Measurements from ENCODE around the gene ADCY1.

ADCY1 gene

DNA sequence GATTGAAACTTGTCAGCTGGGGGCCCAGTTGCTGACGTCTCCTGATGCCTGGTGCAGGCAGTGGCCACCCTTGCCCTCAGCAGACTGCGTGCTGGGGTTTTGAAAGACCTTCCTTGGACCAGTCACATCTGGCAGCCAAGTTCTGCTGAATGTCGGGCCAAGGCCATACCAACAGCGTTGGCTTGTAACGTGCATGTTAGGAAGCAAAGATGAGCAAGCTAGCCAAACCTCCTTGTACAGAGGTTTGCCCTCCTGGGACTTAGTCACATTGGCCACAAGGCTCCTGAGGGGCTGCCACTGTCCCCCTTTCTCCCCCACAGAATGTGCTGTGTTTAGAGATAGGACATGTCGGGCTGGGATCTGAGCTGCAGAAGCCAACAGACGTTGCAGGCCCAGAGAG is 49.0 kb downstream of the ADCY1 start:
- no peak for DNase-seq (ENCODE audit: low read depth in 2 of 3, low spot score in 1 of 3)

DNA sequence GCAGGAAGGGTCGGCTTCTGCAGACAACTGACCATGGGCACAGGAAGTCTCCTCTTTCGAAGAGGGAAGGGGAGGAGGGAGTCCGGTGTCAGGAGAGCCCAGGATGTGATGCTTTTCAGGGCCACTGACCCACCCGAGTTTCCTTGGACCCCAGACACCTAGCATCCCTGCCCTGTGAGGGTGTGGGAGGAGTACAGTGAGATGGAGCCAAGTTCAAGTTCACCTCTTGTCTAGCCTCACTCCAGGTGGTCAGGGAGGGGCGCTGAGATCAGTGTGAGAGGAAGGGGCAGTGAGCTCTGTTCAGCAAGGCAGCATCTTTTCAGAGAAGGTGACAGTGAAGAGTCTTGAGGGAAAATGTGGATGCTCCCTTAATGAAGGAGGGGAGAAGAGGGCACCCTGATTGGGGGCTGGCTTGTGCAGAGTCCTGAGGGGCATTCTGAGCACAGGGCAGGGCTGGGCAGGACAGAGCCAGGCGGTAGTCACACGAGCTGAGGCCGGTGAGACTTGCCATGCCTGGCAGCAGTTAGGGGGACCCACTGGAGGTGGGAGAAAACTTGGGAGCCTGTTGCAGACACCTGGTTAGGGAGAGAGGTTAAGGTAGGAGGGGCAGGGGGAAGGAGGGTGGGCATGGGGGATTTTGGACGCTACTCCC is 49.7 kb downstream of the ADCY1 start:
- DNase-seq (ENCODE audit: low read depth in 2 of 3, low spot score in 1 of 3): no peak

DNA sequence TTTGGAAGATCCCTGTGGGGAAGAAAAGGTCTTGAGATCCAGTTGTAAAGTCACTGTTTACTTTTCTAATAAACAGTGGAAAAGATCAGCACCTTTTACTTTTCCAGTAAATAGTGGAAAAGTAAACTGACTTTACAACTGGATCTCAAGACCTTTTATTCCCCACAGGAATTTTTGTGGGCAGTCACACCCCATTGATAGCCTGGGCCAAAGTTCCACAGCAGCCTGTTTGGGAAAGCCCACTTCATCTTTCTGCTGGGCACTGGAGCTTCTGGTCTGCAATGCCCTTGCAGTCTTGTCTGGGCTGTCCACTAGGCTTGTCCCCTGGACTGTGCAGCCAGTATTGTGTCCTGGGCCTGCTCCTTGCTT is 50.2 kb downstream of the ADCY1 start:
- DNase-seq (ENCODE audit: low read depth in 2 of 3, low spot score in 1 of 3): no peak

DNA sequence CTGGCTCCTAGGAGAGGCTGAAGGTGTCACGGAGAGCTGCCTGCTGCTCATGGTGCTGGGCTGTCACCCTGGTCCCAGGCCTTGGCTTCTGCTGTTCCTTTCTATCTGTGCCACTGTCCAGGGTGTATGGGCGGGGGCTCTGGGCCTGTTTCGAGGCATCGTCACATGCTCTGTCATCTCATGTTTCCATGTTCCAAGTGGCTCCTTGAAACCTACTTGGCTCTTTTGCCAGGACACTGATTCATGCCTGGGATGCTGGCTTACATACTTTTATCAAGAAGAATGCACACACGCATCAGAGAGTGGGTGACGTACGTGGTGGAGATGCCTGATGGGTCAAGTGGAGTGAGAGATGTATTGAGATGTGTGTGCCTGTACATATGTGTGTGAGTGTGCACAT is 50.9 kb downstream of the ADCY1 start:
- no peak for DNase-seq (ENCODE audit: low read depth in 2 of 3, low spot score in 1 of 3)

DNA sequence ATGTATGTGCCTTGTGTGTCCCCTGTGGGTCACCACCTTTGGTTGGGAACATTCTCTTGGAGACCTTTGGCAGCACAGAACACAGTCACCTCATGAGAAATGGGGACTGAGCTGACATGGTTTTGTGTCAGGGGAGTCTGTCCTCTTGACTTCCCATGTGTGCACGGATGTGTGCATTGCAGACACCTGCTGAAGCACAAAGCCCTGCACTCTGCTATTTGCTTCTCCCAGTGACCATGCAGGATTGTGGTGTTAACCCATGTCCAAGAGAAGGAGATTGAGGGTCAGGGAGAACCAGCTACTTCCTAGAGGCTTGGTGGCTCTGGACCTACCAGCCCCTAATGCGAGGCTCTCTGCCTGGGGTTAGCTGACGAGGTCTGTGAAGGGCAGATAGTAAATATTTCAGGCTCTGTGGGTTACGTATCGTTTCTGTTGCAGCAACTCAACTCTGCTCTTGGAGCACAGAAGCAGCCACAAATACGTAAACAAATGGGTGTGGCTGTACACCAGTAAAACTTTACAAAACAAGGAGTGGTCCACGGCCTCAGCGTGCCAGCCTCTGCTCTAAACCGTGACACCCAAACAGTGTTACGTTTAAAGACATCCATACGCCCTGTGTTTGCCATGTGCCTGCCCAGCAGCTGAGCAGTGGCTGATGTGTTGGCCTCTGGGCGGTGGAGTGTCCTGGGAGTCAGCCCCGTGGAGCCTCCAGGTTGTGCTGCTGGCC is 51.7 kb downstream of the ADCY1 start:
- DNase-seq (ENCODE audit: low read depth in 2 of 3, low spot score in 1 of 3): no peak

DNA sequence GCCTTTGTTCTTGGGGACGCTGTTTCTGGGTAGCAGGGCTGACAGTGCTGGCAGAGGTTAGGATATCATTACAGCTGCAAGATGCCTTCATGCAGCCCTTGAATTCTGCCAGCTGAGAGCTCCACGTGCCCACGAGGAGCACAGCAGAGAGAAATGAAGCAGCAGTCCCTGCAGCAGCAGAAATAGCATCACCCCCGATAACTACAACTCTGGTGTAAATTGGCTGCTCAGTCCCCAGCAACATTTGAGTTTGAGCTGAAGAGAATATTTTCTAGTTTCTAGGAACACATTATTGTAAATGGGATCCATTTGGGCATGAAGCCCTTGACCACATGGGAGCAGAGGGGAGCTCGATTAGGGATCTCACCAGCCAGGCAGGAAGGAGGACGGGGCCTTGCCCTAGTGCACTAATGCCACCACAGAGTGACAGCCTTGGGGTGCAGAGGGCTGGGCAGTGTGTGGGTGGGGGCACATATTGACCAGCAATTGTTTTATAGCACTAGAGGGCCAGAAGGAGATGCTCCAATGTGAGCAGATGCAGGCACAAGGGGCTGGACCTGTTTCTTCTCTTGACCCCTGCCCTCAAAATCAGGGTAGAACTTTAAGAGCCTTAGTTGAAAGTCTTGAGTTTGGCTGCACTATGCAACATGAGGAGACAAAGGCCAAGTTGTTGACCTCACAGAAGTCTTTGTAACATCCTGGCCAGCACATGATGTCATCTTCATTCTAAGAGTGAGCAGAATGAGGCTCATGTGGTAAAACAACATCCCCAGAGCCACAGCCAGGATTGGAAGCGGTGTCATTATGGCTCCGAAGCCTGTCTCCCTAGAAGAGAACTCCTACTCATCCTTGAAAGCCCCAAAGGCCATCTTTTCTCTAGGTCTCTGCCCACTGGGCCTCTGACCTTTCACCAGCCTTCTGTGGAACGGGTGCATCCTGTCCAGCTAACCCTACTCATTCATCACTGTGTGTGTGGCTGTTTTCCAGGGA is 52.6 kb downstream of the ADCY1 start:
- DNase-seq (ENCODE audit: low read depth in 2 of 3, low spot score in 1 of 3): no peak

DNA sequence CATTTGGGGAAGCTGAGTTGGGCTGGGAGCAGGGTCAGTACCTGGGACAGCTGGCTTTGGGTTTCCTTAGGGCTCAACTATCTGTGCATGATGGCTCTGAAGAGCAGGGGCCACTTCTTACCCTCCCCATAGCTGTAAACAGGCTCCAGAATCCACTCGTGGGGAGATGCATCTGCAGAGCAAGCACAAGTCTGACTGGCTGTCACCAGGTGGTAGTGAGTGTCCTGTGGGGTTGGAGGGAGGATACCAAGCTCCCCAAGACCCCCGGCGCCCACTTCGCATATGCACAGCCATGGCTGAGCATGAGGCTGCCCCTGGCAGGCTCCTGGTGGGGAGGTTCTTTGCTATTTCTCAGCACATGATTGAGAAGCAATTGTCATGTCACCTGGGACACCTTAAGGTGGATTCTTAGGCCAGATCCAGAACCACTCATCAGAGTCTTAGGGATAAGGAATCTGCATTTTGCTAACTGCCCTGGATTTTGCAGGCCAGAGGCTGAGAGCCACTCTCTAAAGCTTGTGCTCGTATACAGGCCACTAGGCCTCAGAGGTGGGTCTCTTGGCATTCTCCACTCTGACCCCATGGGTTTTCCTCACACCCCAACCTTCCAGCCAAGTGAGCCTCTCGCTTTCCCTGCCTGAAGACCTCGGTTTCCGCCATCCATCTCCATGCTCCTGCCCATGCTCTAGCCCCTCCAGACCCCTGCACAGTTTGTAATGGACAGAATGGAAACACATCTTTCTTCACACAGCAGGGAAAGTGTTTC is 53.7 kb downstream of the ADCY1 start:
- no peak for DNase-seq (ENCODE audit: low read depth in 2 of 3, low spot score in 1 of 3)

DNA sequence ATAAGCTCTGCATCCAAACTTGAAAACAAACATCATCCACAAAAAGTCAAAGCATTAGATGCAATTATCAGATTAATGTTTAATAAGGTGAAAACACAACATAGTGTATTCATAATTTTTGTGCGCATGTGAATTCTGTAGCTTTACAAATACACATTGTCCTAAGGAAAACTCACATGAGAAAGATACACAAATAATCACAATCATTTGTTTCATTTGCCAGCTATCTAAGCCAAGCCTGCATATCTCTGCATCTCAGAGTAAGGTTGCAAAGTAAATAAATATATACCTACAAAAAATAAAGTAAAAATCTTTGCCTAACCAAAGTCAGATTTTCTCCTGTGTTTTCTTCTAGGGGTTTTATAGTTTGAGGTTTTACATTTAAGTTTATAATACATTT is 57.4 kb downstream of the ADCY1 start:
- DNase-seq (ENCODE audit: low read depth in 2 of 3, low spot score in 1 of 3): no peak

DNA sequence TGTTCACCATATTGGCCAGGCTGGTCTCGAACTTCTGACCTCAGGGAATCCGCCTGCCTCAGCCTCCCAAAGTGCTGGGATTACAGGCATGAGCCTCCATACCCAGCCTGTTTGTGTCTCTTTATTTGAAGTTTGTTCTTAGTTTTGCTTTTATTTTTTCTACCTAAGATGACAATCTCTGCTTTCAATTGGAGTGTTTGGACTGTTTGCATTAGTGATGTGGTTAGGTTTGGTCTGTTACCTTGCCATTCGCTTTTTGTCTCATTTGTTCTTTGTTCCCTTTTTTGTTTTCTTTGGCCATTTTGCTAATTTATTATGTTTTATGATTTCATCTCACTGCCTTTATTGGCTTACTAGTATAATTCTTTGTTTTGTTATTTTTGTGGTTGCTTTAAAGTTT is 62.6 kb downstream of the ADCY1 start:
- no peak for DNase-seq (ENCODE audit: low read depth in 2 of 3, low spot score in 1 of 3)

DNA sequence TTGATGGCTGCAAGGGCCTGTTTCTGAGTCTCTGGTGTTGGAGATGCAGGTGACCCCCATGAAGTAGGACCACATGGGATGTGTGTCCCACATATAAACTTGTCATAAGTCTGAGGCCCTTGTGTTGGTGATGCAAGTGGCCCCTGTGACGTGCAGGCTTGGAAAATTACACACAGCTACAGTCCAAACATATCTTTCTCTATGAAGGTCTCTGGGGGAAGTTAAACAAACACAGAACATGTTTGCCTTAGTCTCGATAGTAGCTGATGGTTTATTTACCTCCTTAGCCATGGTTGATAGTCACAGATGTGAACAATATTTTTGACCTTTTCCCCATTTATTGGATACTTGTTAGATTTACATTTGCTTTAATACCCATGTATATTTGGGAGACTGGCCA is 64.7 kb downstream of the ADCY1 start:
- no peak for DNase-seq (ENCODE audit: low read depth in 2 of 3, low spot score in 1 of 3)

DNA sequence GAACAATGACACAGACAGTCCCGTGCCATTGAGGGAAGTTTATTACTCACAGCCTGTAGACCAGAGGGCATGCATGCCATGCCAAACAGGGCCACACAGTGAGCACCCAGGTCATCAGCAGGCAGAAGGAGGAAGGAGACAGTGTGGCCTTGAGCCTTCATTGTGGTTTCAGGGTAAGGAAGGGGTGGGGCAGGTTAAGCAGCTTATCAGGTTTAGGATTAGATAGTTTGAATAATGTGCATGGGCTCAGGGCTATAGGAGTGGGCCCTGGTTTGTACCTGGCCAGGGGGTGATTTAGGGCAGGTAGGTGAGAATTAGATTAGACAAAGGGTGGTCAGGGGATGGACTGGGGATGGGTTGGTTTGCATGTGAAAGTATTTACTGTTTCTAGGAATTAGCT is 67.9 kb downstream of the ADCY1 start:
- DNase-seq (ENCODE audit: low read depth in 2 of 3, low spot score in 1 of 3): no peak

DNA sequence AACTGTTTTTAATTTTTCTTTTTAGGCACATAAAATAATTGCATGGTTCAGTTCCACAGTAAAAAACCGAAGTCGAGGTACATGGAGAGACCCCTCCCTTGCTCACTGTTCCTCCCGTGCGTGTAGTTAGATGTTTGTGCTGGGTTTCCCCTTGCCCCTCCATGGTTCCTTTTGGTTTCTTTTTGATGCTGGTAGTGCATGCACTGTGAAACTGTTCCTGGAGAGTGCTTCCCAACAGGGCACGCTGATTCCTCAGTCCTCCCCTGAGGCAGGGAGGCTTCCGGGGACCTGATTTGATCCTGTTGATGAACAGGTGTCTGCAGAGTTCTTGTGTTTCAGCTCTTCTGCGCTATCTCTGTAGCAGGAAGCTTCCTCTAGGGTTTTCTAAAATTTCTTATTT is 69.5 kb downstream of the ADCY1 start:
- no peak for DNase-seq (ENCODE audit: low read depth in 2 of 3, low spot score in 1 of 3)

DNA sequence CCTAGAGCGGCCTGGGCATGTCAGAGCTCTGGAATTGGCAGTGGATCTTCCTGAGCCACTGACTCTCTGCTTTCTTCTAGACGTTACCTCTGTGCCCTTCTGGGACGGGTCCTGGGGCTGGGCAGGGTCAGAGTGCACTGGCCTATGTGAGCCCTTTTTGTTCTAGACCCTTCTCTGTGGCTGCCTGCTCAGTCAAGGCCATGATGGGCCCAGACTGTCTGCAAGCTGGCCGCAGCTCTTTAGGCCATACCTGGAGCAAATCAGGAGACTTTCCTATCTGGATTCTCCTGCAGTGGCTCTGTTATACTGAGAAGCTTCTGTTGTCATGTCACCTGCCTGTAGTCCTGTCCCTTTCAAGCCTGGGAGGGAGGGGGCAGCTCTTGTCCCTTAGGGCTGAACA is 70.1 kb downstream of the ADCY1 start:
- no peak for DNase-seq (ENCODE audit: low read depth in 2 of 3, low spot score in 1 of 3)

DNA sequence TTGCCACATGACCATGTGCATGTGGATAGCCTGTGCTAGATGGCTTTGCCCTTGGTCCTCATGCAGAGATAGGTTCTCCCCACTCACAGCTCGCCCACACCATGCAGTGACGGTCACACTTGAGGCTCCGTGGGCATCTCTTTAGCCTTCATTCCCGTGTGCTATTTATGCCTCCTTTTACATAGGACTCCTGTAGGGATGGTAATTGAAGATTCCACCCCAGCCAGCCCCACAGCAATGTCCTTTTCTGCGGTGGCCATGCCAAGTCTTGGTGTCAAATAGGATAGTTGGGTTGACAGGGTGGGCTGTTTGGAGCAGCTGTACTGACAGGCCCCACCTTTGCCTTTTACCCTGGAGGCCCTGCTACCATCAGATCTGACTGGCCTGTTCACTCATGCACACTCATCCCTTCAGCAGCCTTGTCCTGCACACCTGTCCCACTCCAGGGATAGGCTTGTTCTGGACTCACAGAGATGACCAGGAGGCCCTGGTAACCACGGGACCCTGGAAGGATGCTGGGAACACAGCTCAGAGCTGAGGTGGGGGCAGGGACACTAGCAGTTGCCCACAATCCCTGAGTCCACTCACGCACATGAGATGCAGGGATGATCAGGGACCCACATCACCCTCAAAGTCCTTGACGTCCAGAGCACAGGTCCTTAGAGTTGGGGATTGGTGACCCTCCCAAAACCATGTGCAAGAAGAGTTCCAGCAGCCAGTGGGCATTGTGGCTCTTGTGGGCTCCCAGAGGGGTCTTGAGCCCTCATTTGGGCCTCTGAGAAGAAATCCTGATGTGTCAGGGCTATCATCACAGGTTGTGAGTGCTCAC is 71.2 kb downstream of the ADCY1 start:
- DNase-seq (ENCODE audit: low read depth in 2 of 3, low spot score in 1 of 3): no peak

DNA sequence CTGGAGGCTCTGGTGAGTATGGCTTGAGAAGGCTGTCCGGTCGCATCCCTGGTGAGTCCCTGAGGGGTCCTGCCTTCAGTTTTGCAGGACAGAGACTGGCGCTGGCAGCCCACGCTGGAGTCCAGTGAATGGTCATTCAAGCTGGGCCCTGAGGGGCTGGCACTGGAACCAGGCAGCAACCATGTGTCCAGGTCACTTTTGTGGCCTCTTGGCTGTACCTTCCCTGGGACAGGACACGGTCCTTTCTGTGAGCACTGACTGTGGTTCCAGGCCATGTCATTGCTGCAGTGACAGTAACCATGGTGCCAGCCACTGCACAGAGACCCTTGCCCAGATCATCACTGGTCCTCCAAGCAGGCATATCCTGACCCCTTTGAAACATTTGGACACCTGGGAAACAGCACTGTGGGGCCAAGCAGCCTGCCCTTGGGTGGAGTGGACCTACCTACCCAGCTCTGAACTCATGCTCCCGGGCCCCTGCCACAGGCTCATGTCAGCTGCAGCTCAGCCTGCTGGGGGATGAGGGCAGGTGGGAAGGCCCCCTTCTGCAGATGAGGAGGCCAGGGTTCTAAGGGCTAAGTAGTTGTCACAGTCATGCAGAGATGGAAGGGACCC is 72.1 kb downstream of the ADCY1 start:
- DNase-seq (ENCODE audit: low read depth in 2 of 3, low spot score in 1 of 3): no peak

DNA sequence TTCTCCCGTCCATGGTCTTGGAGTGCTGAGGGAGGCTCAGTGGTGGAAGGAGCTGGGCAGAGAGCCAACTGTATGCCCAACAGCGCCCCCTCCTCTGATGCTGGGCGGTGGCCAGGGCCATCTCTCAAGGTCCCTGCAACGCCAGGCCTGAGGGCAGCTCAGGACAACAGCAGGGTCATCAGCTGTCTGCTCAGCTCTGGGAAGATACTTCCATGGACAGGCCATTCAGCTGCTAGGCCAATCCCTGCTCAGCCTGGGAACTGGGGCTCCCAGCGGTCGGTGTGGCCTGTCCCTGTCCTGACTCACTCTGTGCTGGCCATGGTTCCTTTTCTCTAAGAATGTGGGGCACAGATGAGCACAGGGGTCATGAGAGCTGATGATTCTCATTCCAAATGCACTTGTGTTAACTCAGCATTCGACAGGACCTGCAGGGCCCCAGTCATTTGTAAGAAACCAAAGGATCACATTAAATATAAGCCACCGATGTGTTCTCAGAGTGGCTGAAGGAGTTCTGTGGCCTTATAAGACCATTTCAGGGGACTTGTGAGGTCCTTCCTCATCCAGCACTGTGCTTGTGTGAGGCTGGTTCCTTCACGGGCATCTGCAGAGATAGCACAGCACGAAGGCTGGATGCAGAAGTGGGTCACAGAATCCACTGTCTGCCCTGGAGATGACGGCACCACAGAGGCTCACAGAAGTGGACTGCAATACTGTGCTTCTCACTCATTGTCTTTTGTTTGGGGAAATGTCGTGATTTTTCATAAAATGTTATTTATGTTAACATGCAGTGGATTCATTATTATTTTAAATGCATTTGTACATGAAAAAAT is 73.0 kb downstream of the ADCY1 start:
- no peak for DNase-seq (ENCODE audit: low read depth in 2 of 3, low spot score in 1 of 3)

DNA sequence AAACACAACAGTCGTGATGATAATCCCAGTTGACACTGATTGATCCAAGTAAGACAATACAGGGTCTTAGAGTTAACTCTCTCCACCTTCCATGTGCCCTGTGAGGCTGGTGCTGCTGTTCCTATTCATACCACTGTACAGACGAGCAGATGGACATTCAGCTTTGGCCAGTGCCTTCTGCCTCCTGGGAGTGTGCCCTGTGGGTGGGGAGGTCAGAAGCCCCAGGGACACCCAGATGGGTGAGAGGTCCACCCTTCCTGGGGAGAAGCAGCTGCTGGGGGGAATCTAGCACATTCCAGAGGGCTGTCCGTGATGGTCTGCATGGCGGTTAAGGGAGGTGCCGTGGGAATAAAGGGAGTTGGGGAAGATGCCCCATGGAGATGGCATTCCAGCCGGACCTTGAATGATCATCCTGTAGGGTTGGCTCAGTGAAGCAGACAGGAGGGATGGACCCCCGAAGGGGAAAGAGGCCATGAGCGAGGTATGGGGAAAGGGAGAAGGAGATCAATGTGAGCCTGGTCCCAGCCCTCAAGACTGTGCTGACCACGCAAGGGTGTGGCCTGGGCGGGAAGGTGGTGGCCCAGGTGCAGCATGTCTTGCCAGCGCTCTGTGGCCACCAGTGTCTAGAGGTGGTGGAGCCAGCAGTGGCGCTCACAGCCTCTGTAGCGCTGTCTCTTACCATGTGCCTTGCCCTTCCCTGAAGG is 74.0 kb downstream of the ADCY1 start:
- DNase-seq (ENCODE audit: low read depth in 2 of 3, low spot score in 1 of 3): no peak

DNA sequence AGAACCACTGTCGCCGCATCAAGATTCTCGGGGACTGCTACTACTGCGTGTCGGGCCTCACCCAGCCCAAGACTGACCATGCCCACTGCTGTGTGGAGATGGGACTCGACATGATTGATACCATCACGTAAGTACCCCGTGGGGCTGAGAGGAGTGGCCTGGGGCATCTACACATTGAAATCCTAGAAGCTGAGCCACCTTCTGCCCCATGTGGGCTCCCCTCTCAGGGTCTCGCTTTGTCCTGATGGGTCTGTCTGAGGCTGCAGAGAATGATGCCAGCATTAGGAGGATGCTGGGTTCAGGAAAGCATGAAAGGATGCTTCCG is 74.5 kb downstream of the ADCY1 start:
- DNase-seq (ENCODE audit: low read depth in 2 of 3, low spot score in 1 of 3): no peak
